Measurements from ENCODE around the gene HNRNPL.

DNA sequence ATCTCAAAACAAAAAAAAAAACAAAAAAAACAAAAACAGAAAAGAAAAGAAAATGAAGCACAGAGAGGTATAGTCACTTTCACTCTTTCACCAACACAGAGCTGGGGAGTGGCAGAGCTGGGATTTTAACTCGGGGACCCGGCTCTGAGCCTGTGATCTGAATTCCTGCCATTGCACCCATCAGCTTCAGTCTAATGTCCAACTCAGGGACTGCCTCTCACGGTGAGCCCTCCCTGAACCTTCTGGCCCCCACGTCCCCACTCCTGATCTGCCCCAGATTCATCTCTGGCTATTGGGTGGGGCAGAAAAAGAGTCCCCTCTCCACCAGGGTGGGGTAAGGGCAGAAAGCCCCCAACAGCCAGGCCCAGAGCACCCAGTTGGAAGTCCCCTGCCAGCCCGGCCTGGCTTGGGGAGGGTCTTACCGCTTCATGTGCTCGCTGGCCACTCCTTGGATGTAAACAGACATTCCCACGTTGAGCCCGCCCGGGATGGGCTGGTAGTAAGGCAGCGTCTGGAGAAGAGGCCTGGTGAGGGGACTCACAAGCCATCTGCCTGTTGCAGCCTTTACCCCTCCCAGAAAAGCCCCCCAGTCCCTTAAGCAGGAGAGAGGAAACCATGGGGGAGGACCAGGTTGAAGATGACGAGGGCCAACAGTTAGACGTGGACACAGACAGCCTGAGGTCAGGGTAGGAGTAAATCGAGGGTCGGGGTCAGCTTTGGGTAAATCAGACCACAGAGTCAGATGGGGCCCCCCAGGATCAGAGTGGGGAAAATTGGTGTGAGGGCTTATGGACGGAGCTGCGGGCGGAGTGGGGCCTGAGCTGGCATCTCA, 37.6 kb downstream of the HNRNPL start:
- TF ChIP-seq YY1 (IDR thresholded peaks at IDR 0.05; ENCODE audit: insufficient read depth, insufficient read length), result no peak
- no peak for TF ChIP-seq SUZ12 (IDR thresholded peaks at IDR 0.05; ENCODE audit: extremely low read depth, insufficient read depth, insufficient read length)
- no peak for TF ChIP-seq ZNF274 (IDR thresholded peaks at IDR 0.05; ENCODE audit: low read depth, low read length)
